Measurements from ENCODE around the gene NUCB1. TPM values are rescaled to one million over a fixed set of nuclear protein-coding genes. Genes with fewer than 3 reads are reported as not detected.
A peak's percentile ranks its signal among the peaks of the same experiment; 100 is the strongest.
"Not testable (repeated sequence)": the region's sequence is repeated elsewhere in the genome, so short reads cannot be mapped to it uniquely, and the experiment has no call there.

Gene NUCB1
- total and polyA plus RNA-seq, 9 of the 15 experiments (the other 6 are each of a cell fraction or from before 2014, with no cell fraction given) = 3.1 to 153 (median 71.7) TPM

DNA sequence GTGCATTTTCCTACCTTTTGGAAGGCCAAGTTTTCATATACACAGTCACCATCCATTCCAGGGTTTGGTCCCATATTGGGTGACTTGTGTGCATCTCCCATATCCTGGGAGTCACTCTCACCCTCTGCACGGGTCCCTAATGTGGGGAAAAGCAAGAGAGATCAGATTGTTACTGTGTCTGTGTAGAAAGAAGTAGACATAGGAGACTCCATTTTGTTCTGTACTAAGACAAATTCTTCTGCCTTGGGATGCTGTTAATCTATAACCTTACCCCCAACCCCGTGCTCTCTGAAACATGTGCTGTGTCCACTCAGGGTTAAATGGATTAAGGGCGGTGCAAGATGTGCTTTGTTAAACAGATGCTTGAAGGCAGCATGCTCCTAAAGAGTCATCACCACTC is 10.6 kb upstream of the NUCB1 start:
- ATAC-seq; H3K36me3 ChIP-seq (ENCODE audit: control insufficient read depth, insufficient read depth, low read length); FAIRE-seq; H3K27me3 ChIP-seq (ENCODE audit: control insufficient read depth in 2 of 2, insufficient read depth in 2 of 2, low read length in 2 of 2); CTCF ChIA-PET (ENCODE audit: low intra/inter-chr PET ratio); DNase-seq (ENCODE audit: extremely low read depth in 1 of 4, low spot score in 3 of 4); H3K4me2 ChIP-seq (ENCODE audit: insufficient read depth, low read length); H3K9me1 ChIP-seq (ENCODE audit: control insufficient read depth, insufficient read depth, low read length); H3K79me2 ChIP-seq (ENCODE audit: control insufficient read depth, insufficient read depth, low read length); H3K4me3 ChIP-seq; H4K20me1 ChIP-seq (replicated peaks; ENCODE audit: control insufficient read depth, insufficient read depth, low read length); H3K9me3 ChIP-seq (replicated peaks; ENCODE audit: control insufficient read depth, insufficient read depth, low read depth, low read length); H3K9ac ChIP-seq (ENCODE audit: insufficient read depth in 1 of 2, low read depth in 2 of 2, low read length in 2 of 2); in situ Hi-C loops (cut with MboI); H3K27ac ChIP-seq (ENCODE audit: extremely low read depth, low read depth, low read length); intact Hi-C loops (cut with micrococcal nuclease); BruUV-seq (replicated peaks); TF ChIP-seq NR4A1 (CRISPR knock-in tag; IDR thresholded peaks at IDR 0.05): not testable (repeated sequence)
- WGBS (ENCODE audit: insufficient coverage, low coverage, missing lambda C conversion rate) = 64% methylated on average over 1 of the region's 3 CpGs
- POLR2A ChIA-PET = interaction anchor here (0.9 to 5.9 kb wide), 3 partner anchors 9 to 77 kb away, joined by 3 to 71 read pairs (median 6); partner anchors contain the start of gene PPP1R15A
- H2AFZ ChIP-seq (ENCODE audit: low read depth, low read length) = peak overlapping the region; percentile 51; the same call in 1 of the 2 replicates
- peaks cover 34 to 59% of the 10 kb centered on the region in 2 experiments for H3K4me1 ChIP-seq (replicated peaks in 1 of 2; ENCODE audit: control insufficient read depth in 2 of 2, insufficient read depth in 2 of 2, low read length in 2 of 2)
- TF ChIP-seq IRF9 (tag; IDR thresholded peaks at IDR 0.05) = peak; percentile 71
- TF ChIP-seq PTRF (tag; IDR thresholded peaks at IDR 0.05) = peak; percentile 79
- peak; percentile 92 for TF ChIP-seq NR4A1 (tag; IDR thresholded peaks at IDR 0.05)
- TF ChIP-seq, protein P1, sequence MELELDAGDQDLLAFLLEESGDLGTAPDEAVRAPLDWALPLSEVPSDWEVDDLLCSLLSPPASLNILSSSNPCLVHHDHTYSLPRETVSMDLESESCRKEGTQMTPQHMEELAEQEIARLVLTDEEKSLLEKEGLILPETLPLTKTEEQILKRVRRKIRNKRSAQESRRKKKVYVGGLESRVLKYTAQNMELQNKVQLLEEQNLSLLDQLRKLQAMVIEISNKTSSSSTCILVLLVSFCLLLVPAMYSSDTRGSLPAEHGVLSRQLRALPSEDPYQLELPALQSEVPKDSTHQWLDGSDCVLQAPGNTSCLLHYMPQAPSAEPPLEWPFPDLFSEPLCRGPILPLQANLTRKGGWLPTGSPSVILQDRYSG (tag; conservative IDR thresholded peaks at IDR 0.05; ENCODE audit: low read depth) = peak; percentile 89
- peak; percentile 85 for TF ChIP-seq DMBX1 (CRISPR knock-in tag; IDR thresholded peaks at IDR 0.05; ENCODE audit: borderline replicate concordance)
- TF ChIP-seq MEF2D (tag; conservative IDR thresholded peaks at IDR 0.05; ENCODE audit: low read depth) = 0 out of 2 replicates have a peak, but pooled peaks have one; percentile 31
- peak; percentile 58; the same call in 1 of the 2 replicates for TF ChIP-seq ZNF583 (CRISPR knock-in tag; IDR thresholded peaks at IDR 0.05)
- peak; percentile 96 for TF ChIP-seq ZNF592 (IDR thresholded peaks at IDR 0.05)
- TF ChIP-seq ZNF76 (CRISPR knock-in tag; IDR thresholded peaks at IDR 0.05; ENCODE audit: borderline replicate concordance) = 0 out of 2 replicates have a peak, but pooled peaks have one; percentile 66
- 0 out of 2 replicates have a peak, but pooled peaks have one; percentile 6 for TF ChIP-seq NFE2 (IDR thresholded peaks at IDR 0.05; ENCODE audit: low read depth)
- 0 out of 2 replicates have a peak, but pooled peaks have one; percentile 38 for TF ChIP-seq MECOM (CRISPR knock-in tag; IDR thresholded peaks at IDR 0.05)
- TF ChIP-seq CXXC5 (CRISPR knock-in tag; IDR thresholded peaks at IDR 0.05) = peak; percentile 36; the same call in 1 of the 2 replicates
- TF ChIP-seq, protein P2, sequence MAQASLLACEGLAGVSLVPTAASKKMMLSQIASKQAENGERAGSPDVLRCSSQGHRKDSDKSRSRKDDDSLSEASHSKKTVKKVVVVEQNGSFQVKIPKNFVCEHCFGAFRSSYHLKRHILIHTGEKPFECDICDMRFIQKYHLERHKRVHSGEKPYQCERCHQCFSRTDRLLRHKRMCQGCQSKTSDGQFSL (CRISPR knock-in tag; IDR thresholded peaks at IDR 0.05) = not testable (repeated sequence)
- TF ChIP-seq, protein P2 (tag; IDR thresholded peaks at IDR 0.05) = peak in 1 of 2 experiments; percentile 39; a peak in 1 of 4 replicates
- 0 out of 2 replicates have a peak, but pooled peaks have one; percentile 48 for TF ChIP-seq ZNF668 (CRISPR knock-in tag; IDR thresholded peaks at IDR 0.05)
